GM23248 (cell line): ENCODE data around the gene TRIM17. TPM values are rescaled to one million over a fixed set of nuclear protein-coding genes. Genes with fewer than 3 reads are reported as not detected.

ENCODE experiments used
- DNase-seq: peaks from one replicate; pipeline ENCODE4 v3.0.0-alpha.2; 2015
- H2AFZ ChIP-seq: fragments of 200-600 bp; sonication (generic); 2 replicates; pipeline ENCODE4 v1.6.1; 2016; ENCODE audit warnings: antibody characterized with exemption
- H3F3A ChIP-seq: fragments of 200-600 bp; sonication (generic); 2 replicates; pipeline ENCODE4 v1.6.1; 2016; ENCODE audit warnings: mild to moderate bottlenecking, antibody characterized with exemption, mixed run types; ENCODE audit not compliant: insufficient read depth
- H3K27ac ChIP-seq: fragments of 200-600 bp; sonication (generic); 2 replicates; pipeline ENCODE4 v1.5.1; 2016; ENCODE audit warnings: mild to moderate bottlenecking
- H3K27me3 ChIP-seq: fragments of 200-600 bp; sonication (generic); replicated peaks from 2 replicates; pipeline ENCODE4 v1.6.1; 2016; ENCODE audit warnings: mild to moderate bottlenecking; ENCODE audit not compliant: insufficient read depth
- H3K36me3 ChIP-seq: fragments of 200-600 bp; sonication (generic); 2 replicates; pipeline ENCODE4 v1.6.1; 2016; ENCODE audit warnings: low read depth, mild to moderate bottlenecking
- H3K4me1 ChIP-seq: fragments of 200-600 bp; sonication (generic); 2 replicates; pipeline ENCODE4 v1.6.1; 2016; ENCODE audit warnings: mild to moderate bottlenecking; ENCODE audit not compliant: insufficient read depth
- H3K4me2 ChIP-seq: fragments of 200-600 bp; sonication (generic); one replicate; pipeline ENCODE4 v1.6.1; 2016; ENCODE audit warnings: mild to moderate bottlenecking; ENCODE audit not compliant: unreplicated experiment
- H3K4me3 ChIP-seq: fragments of 200-600 bp; sonication (generic); 2 replicates; pipeline ENCODE4 v1.5.1; 2016; ENCODE audit warnings: mild to moderate bottlenecking
- H3K79me2 ChIP-seq: fragments of 200-600 bp; sonication (generic); 2 replicates; pipeline ENCODE4 v1.6.1; 2016; ENCODE audit warnings: mild to moderate bottlenecking; ENCODE audit not compliant: insufficient read depth
- H3K9ac ChIP-seq: fragments of 200-600 bp; sonication (generic); 2 replicates; pipeline ENCODE4 v1.6.1; 2016; ENCODE audit warnings: mild to moderate bottlenecking
- H3K9me2 ChIP-seq: fragments of 200-600 bp; sonication (generic); 2 replicates; pipeline ENCODE4 v1.6.1; 2016; ENCODE audit warnings: mixed run types, mild to moderate bottlenecking, moderate library complexity; ENCODE audit not compliant: insufficient read depth
- H3K9me3 ChIP-seq: fragments of 200-600 bp; sonication (generic); one replicate; pipeline ENCODE4 v1.6.1; 2017; ENCODE audit warnings: low read depth
- H4K20me1 ChIP-seq: fragments of 200-600 bp; sonication (generic); 2 replicates; pipeline ENCODE4 v1.6.0; 2016; ENCODE audit not compliant: insufficient read depth
- EZH2 ChIP-seq: fragments of 200-600 bp; sonication (generic); IDR thresholded peaks from 2 replicates; pipeline ENCODE4 v1.6.1; 2018; ENCODE audit warnings: antibody characterized with exemption, mild to moderate bottlenecking; ENCODE audit not compliant: insufficient read depth, poor library complexity, severe bottlenecking
- EZH2phosphoT487 ChIP-seq: fragments of 200-600 bp; sonication (generic); IDR thresholded peaks from 2 replicates; pipeline ENCODE4 v1.6.1; 2018; ENCODE audit warnings: antibody characterized with exemption, moderate library complexity, mild to moderate bottlenecking, low read depth; ENCODE audit not compliant: insufficient read depth
- WGBS, 2 experiments: methylation state at CpG; one replicate each; pipeline ENCODE4 v1.1.6; 2015 to 2017; ENCODE audit warnings: low lambda C conversion rate in 2 of 2, low coverage in 1 of 2; ENCODE audit errors: missing lambda C conversion rate in 2 of 2; 5-methylcytosine and 5-hydroxymethylcytosine counted together
- in situ Hi-C: fragments of 300-500 bp; cut with MboI; formaldehyde crosslinking; loops from 2 replicates; pipeline ENCODE4 v1.15.0; 2020
- polyA plus RNA-seq: library from polyadenylated mRNA; unstranded; fragments of >200 nt; fragmentation: Nextera tagmentation; extraction: Ambion mirVana; gene quantifications from 2 replicates; pipeline ENCODE4 v1.2.1, GENCODE V29; 2016
- total RNA-seq: library from RNA; depleted of rRNA; stranded (reverse); fragments of >200 nt; shearing (Covaris generic); gene quantifications from 2 replicates; pipeline ENCODE4 v1.2.3, GENCODE V29; 2014

TRIM17 gene
- total and polyA plus RNA-seq, 2 experiments from 2014 or later: 0.26 TPM; not detected in 1

GRCh38 chr1:228367798-228368791 lies 48.6 kb downstream of the TRIM17 start:
- DNase-seq: no peak
- Histone ChIP-seq H3K4me1 (no peaks in the 10 kb centered on the region), H2AFZ (no peak overlapping the region), H3K27ac (no peak overlapping the region), H3K4me3 (no peak overlapping the region), H3K9me3 (no peaks in the 10 kb centered on the region), H4K20me1 (no peaks in the 10 kb centered on the region), H3K36me3 (no peaks in the 10 kb centered on the region), H3K4me2 (no peak overlapping the region), H3K27me3 (no peaks in the 10 kb centered on the region; the same call in 1 of the 2 replicates), H3K79me2 (no peaks in the 10 kb centered on the region), H3K9me2 (no peaks in the 10 kb centered on the region), H3F3A (no peaks in the 10 kb centered on the region), H3K9ac (no peak overlapping the region)
- in situ Hi-C loops: no loop called here
- TF ChIP-seq EZH2phosphoT487 (no peak), EZH2 (no peak)
- 46 to 53% methylated on average over 20 to 25 of the region's 25 CpGs for WGBS, 2 experiments

GRCh38 chr1:228366866-228367741 lies 49.6 kb downstream of the TRIM17 start:
- H3K27ac ChIP-seq: no peak overlapping the region
- no peak overlapping the region for H3K4me2 ChIP-seq
- no peak overlapping the region for H3K9ac ChIP-seq
- H2AFZ ChIP-seq: no peak overlapping the region
- no peak for TF ChIP-seq EZH2
- no peak for TF ChIP-seq EZH2phosphoT487
- in situ Hi-C loops: no loop called here
- DNase-seq: no peak
- 41 to 52% methylated on average over 23 of the region's 24 CpGs for WGBS, 2 experiments
- H3F3A ChIP-seq: no peaks in the 10 kb centered on the region
- no peaks in the 10 kb centered on the region for H3K4me1 ChIP-seq
- no peaks in the 10 kb centered on the region for H4K20me1 ChIP-seq
- no peaks in the 10 kb centered on the region for H3K9me2 ChIP-seq
- H3K4me3 ChIP-seq: no peak overlapping the region
- no peaks in the 10 kb centered on the region for H3K9me3 ChIP-seq
- no peaks in the 10 kb centered on the region for H3K79me2 ChIP-seq
- H3K27me3 ChIP-seq: no peaks in the 10 kb centered on the region; the same call in 1 of the 2 replicates
- no peaks in the 10 kb centered on the region for H3K36me3 ChIP-seq

GRCh38 chr1:228366062-228366865 lies 50.4 kb downstream of the TRIM17 start:
- Histone ChIP-seq H3K79me2 (no peaks in the 10 kb centered on the region), H3K9ac (no peak overlapping the region), H3K27ac (no peak overlapping the region), H2AFZ (no peak overlapping the region), H3K9me2 (no peaks in the 10 kb centered on the region), H3K4me3 (no peak overlapping the region), H3K27me3 (no peaks in the 10 kb centered on the region; the same call in 1 of the 2 replicates), H3K9me3 (no peaks in the 10 kb centered on the region), H4K20me1 (no peaks in the 10 kb centered on the region), H3K36me3 (no peaks in the 10 kb centered on the region), H3K4me2 (no peak overlapping the region), H3K4me1 (no peaks in the 10 kb centered on the region), H3F3A (no peaks in the 10 kb centered on the region)
- no peak for DNase-seq
- WGBS, 2 experiments: 58 to 60% methylated on average over 23 of the region's 23 CpGs
- in situ Hi-C loops: no loop called here
- no peak for TF ChIP-seq EZH2phosphoT487
- TF ChIP-seq EZH2: no peak
